BJ (cell line): Measurements from ENCODE around the gene RCAN3. TPM values are rescaled to one million over a fixed set of nuclear protein-coding genes. Genes with fewer than 3 reads are reported as not detected.
"Not testable (repeated sequence)": the region's sequence is repeated elsewhere in the genome, so short reads cannot be mapped to it uniquely, and the experiment has no call there.

Source experiments
- CTCF ChIA-PET: fragments of 350-600 bp; formaldehyde crosslinking; extraction: SDS; loops from one replicate; lab custom pipeline; 2021; ENCODE audit warnings: antibody characterized with exemption, inconsistent platforms; lab: Yijun Ruan, JAX
- POLR2A ChIA-PET: fragments of 300-600 bp; sonication (Branson Sonifier 250); formaldehyde crosslinking; extraction: SDS; loops from one replicate; lab custom pipeline; 2021; ENCODE audit warnings: antibody characterized with exemption; lab: Charles Lee
- DNase-seq: peaks from one replicate; pipeline ENCODE4 v3.0.0-alpha.2; 2011; ENCODE audit warnings: low read depth
- H3K27me3 ChIP-seq: 2 replicates; pipeline ENCODE4 v1.6.0; 2011; ENCODE audit warnings: low read length; ENCODE audit not compliant: control insufficient read depth, insufficient read depth
- H3K36me3 ChIP-seq: 2 replicates; pipeline ENCODE4 v1.5.1; 2011; ENCODE audit warnings: low read length; ENCODE audit not compliant: control insufficient read depth, insufficient read depth
- H3K4me3 ChIP-seq: 2 replicates; pipeline ENCODE4 v1.5.1; 2011; ENCODE audit warnings: low read depth, mild to moderate bottlenecking, control low read depth, low read length
- CTCF ChIP-seq: IDR thresholded peaks from 2 replicates; pipeline ENCODE4 v1.5.1; 2011; ENCODE audit warnings: low read depth, mild to moderate bottlenecking, control low read depth, inconsistent platforms, low read length, moderate library complexity; ENCODE audit not compliant: insufficient read depth
- polyA plus RNA-seq: library from polyadenylated mRNA; depleted of rRNA; stranded (reverse); fragments of >200 nt; gene quantifications from 2 replicates; pipeline ENCODE4 v1.2.3, GENCODE V29; 2011

Gene RCAN3
- polyA plus RNA-seq, 1 experiment: 7.6 TPM

- Histone ChIP-seq H3K27me3 (no peaks in the 10 kb centered on the region), H3K36me3 (peaks cover 3% of the 10 kb centered on the region; the same call in 1 of the 2 replicates), H3K4me3 (no peak overlapping the region)
- ChIA-PET POLR2A (no interaction called here), CTCF (interaction anchor here (0.6 to 1.5 kb wide), 4 partner anchors 9 to 525 kb away, joined by 3 to 7 read pairs (median 3); partner anchors contain the start of gene NIPAL3)
- TF ChIP-seq CTCF: no peak
- no peak for DNase-seq
Measured at GRCh38 chr1:24517898-24518297, 15.3 kb downstream of the RCAN3 start.

DNA sequence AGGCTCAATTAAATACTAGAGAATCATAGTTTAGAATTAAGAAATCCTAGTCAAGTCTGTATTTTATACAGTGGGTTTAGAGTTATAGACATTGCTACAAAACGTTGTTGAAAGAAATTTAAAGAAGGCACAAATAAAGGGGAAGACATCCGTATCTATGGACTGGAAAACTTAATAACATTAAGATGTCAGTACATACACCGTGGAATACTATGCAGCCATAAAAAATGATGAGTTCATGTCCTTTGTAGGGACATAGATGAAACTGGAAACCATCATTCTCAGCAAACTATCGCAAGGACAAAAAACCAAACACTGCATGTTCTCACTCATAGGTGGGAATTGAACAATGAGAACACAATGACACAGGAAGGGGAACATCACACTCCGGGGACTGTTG lies 17.6 kb downstream of the RCAN3 start:
- DNase-seq, H3K4me3 ChIP-seq, CTCF ChIA-PET, POLR2A ChIA-PET, H3K27me3 ChIP-seq, H3K36me3 ChIP-seq: not testable (repeated sequence)

- POLR2A ChIA-PET: no interaction called here
- DNase-seq: no peak
- CTCF ChIA-PET: interaction anchor here (0.8 to 2.5 kb wide), 6 partner anchors 10 to 326 kb away, joined by 3 to 10 read pairs (median 5); no protein-coding TSS in a partner anchor
- TF ChIP-seq CTCF: no peak
- no peak overlapping the region for H3K4me3 ChIP-seq
- H3K27me3 ChIP-seq: no peaks in the 10 kb centered on the region
- no peaks in the 10 kb centered on the region for H3K36me3 ChIP-seq
Measured at GRCh38 chr1:24525606-24526005, 23.0 kb downstream of the RCAN3 start.

DNA sequence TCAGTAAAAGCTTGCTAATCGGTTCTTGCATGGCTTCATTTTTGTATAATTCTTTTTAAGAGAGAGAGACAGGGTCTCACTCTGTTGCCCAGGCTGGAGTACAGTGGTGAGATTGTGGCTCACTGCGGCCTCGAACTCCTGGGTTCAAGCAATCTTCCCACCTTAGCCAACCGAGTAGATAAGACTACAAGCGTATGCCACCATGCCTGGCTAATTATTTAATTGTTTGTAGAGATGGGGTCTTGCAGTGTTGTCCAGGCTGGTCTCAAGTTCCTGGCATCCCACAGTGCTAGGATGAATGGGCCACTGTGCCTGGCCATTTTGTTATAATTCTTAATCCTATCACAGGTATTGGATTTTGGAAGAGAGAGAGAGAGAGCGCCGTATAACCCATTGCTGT lies 23.4 kb downstream of the RCAN3 start:
- H3K4me3 ChIP-seq: no peak overlapping the region
- CTCF ChIA-PET: interaction anchor here (0.8 to 2.5 kb wide), 13 partner anchors 8 to 327 kb away, joined by 3 to 10 read pairs (median 5); partner anchors contain the start of gene NIPAL3
- TF ChIP-seq CTCF: no peak
- H3K27me3 ChIP-seq: no peaks in the 10 kb centered on the region
- H3K36me3 ChIP-seq: no peaks in the 10 kb centered on the region
- POLR2A ChIA-PET: no interaction called here
- DNase-seq: no peak

- POLR2A ChIA-PET: no interaction called here
- peak; percentile 51 for TF ChIP-seq CTCF
- CTCF ChIA-PET: interaction anchor here (0.6 to 2.5 kb wide), 13 partner anchors 9 to 328 kb away, joined by 3 to 10 read pairs (median 4); partner anchors contain the start of gene NIPAL3
- no peak for DNase-seq
- no peak overlapping the region for H3K4me3 ChIP-seq
- H3K27me3 ChIP-seq: no peaks in the 10 kb centered on the region
- H3K36me3 ChIP-seq: no peaks in the 10 kb centered on the region
Measured at GRCh38 chr1:24526940-24527542, 24.4 kb downstream of the RCAN3 start.
